Astrocyte of the spinal cord (primary cell): ENCODE data around the gene BCL7A.

ENCODE experiments used
- DNase-seq: peaks from one replicate; pipeline ENCODE4 v3.0.0; 2011; ENCODE audit warnings: low read depth, low spot score
- H3K4me3 ChIP-seq: 2 replicates; pipeline ENCODE4 v1.5.1; 2011; ENCODE audit warnings: low read depth, mild to moderate bottlenecking, low read length, moderate library complexity
- in situ Hi-C: cut with HindIII; loops from 2 replicates; pipeline ENCODE4 v1.10.0; 2017; ENCODE audit warnings: low sequenced_read_pairs
- TF ChIP-seq, protein P1 (sequence below): IDR thresholded peaks from 2 replicates; pipeline ENCODE4 v1.5.1; 2012; ENCODE audit warnings: low read depth, mild to moderate bottlenecking, low read length, inconsistent platforms

Gene BCL7A

GRCh38 chr12:122021822-122022392, at the start of gene BCL7A:
Gene BCL7A, plus strand, starts transcription at chr12:122021884. Its CDS starts 208 bp downstream, at chr12:122022092.
- H3K4me3 ChIP-seq: peak within 1 kb of the TSS; percentile 52
- in situ Hi-C loops: no loop called here
- TF ChIP-seq, protein P1, sequence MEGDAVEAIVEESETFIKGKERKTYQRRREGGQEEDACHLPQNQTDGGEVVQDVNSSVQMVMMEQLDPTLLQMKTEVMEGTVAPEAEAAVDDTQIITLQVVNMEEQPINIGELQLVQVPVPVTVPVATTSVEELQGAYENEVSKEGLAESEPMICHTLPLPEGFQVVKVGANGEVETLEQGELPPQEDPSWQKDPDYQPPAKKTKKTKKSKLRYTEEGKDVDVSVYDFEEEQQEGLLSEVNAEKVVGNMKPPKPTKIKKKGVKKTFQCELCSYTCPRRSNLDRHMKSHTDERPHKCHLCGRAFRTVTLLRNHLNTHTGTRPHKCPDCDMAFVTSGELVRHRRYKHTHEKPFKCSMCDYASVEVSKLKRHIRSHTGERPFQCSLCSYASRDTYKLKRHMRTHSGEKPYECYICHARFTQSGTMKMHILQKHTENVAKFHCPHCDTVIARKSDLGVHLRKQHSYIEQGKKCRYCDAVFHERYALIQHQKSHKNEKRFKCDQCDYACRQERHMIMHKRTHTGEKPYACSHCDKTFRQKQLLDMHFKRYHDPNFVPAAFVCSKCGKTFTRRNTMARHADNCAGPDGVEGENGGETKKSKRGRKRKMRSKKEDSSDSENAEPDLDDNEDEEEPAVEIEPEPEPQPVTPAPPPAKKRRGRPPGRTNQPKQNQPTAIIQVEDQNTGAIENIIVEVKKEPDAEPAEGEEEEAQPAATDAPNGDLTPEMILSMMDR: no peak
- peak; percentile 72 for DNase-seq

DNA sequence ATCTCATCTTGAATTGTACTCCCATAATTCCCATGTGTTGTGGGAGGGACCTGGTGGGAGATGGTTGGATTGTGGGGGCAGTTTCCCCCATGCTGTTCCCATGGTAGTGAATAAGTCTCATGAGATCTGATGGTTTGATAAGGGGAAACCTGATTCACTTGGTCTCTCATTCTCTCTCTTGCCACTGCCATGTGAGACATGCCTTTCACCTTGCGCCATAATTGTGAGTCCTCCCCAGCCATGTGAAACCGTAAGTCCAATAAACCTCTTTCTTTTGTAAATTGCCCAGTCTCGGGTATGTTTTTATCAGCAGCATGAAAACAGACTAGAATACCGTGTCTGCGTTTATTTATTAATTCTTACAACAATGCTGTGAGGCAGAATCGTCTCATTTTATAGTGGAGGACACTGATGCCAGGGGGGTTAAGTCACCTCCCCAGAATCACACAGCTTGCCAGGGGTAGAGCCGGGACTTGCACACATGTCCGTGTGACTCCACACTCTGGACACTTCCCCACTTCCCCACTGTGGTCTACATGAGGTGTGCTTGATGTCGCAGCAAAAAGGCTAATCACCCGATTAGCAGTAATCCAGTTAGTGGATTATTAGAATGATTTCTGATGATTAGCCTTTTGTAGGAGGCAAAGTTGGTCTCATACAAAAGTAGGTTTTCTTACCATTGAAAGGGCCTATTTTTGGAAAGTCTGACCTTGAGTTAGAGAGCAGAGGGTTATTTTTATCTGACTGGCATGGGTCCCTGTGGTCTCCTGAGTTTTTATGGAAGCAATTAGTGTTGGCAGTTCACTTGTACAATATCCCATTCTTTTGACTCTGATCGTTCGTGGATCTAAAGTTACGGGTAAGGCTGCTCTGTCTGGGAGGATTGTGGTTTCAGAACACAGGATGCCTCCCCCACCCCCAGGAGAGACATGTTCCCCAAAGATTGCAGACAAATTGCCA, 47.4 kb upstream of the BCL7A start:
- no peak for DNase-seq
- in situ Hi-C loops: no loop called here
- TF ChIP-seq, protein P1: no peak
- H3K4me3 ChIP-seq: no peak overlapping the region

GRCh38 chr12:121975021-121975420, 46.7 kb upstream of the BCL7A start:
- in situ Hi-C loops: no loop called here
- no peak overlapping the region for H3K4me3 ChIP-seq
- no peak for DNase-seq
- TF ChIP-seq, protein P1: no peak

GRCh38 chr12:121976950-121977349, 44.7 kb upstream of the BCL7A start:
- in situ Hi-C loops: no loop called here
- TF ChIP-seq, protein P1: no peak
- no peak overlapping the region for H3K4me3 ChIP-seq
- DNase-seq: no peak

- TF ChIP-seq, protein P1: no peak
- in situ Hi-C loops: no loop called here
- H3K4me3 ChIP-seq: no peak overlapping the region
- DNase-seq: peak; percentile 62
Measured at GRCh38 chr12:121980191-121980891, 41.3 kb upstream of the BCL7A start.

DNA sequence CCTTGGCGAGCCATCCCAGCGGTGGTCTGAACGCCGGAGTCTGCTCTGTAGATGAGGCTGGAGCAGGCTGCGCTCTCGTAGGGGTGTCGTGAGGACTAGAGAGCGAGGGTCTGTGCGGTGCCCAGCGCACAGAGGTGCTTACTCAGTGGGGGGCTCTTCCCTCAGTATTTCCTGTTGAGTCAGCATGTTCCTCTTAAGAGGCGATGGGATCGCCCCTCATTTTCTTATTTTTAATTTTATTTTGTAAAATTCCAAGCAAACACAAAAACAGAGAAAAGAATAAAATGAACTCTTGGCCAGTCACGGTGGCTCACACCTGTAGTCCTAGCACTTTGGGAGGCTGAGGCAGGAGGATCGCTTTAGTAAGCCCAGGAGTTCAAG, 40.8 kb upstream of the BCL7A start:
- in situ Hi-C loops: no loop called here

More for the DNA sequence above, 40.8 kb upstream of the BCL7A start:
- no peak for DNase-seq
- TF ChIP-seq, protein P1: no peak
- H3K4me3 ChIP-seq: no peak overlapping the region
